ENCODE data around the gene HOXD10.

Gene HOXD10

DNA sequence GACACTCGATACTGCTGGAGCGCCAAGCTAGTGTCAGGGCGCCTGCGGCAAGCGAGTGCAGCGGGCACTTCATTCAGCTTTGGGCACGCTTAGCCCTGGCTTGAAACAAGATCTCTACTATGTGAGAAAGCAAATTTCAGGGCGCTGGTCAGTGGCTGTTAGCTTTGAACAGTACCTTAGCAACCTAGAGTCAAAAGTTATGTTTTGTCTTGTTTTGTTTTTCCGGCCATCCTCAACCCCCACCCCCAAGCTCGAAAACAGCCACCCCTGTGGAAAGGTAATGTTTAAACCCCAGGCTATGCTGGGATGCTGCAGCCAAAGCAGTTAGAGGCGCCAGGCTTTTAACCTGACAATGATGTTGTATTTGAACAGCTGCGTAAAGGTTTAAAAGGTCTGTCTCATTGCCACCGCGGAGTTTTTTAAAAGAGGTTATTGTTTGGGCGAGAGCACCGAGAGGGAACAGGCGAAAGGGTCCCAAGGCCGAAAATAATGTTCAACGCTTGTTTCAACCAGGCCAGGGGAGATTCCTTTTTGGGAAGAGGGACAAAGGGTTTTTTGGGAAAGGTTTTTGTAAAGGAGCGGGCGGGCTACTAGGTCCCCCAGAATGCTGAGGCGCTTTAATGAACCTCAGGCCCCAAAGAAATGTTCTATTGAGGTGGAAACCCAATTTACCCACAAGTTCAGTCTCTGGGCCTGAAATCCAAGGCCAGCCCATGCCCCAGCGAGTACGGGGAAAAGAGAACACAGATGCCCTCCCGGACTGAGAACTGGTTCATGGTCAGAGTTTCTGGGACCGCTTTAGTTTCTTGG lies 2.3 kb upstream of the HOXD10 start:
- Histone ChIP-seq H3K27ac (ENCODE audit: low read depth, low read length) (no peak overlapping the region), H3K27me3 (ENCODE audit: control insufficient read depth in 5 of 5, insufficient read depth in 4 of 5, low read length in 5 of 5) (peaks cover 75 to 96% (median 88%) of the 10 kb centered on the region in 5 donors), H3K4me3 (ENCODE audit: low read depth in 1 of 5, low read length in 5 of 5) (no peak overlapping the region), H3K4me1 (ENCODE audit: control insufficient read depth in 5 of 5, insufficient read depth in 5 of 5, low read length in 5 of 5) (peaks cover 0 to 17% (median 9%) of the 10 kb centered on the region in 5 donors), H3K9me3 (ENCODE audit: control insufficient read depth in 5 of 5, low read length in 5 of 5) (no peaks in the 10 kb centered on the region), H3K36me3 (ENCODE audit: control insufficient read depth in 5 of 5, insufficient read depth in 5 of 5, low read length in 5 of 5) (no peaks in the 10 kb centered on the region), H3K9ac (ENCODE audit: low read length in 5 of 5) (no peak overlapping the region)

GRCh38 chr2:176114930-176115625 lies 1.5 kb upstream of the HOXD10 start:
- H3K36me3 ChIP-seq (ENCODE audit: control insufficient read depth in 5 of 5, insufficient read depth in 5 of 5, low read length in 5 of 5): no peaks in the 10 kb centered on the region
- peaks cover 75 to 96% (median 88%) of the 10 kb centered on the region in 5 donors for H3K27me3 ChIP-seq (ENCODE audit: control insufficient read depth in 5 of 5, insufficient read depth in 4 of 5, low read length in 5 of 5)
- no peak overlapping the region for H3K27ac ChIP-seq (ENCODE audit: low read depth, low read length)
- no peak overlapping the region for H3K9ac ChIP-seq (ENCODE audit: low read length in 5 of 5)
- H3K4me1 ChIP-seq (ENCODE audit: control insufficient read depth in 5 of 5, insufficient read depth in 5 of 5, low read length in 5 of 5): peaks cover 0 to 17% (median 9%) of the 10 kb centered on the region in 5 donors
- H3K4me3 ChIP-seq (ENCODE audit: low read depth in 1 of 5, low read length in 5 of 5): no peak overlapping the region
- H3K9me3 ChIP-seq (ENCODE audit: control insufficient read depth in 5 of 5, low read length in 5 of 5): no peaks in the 10 kb centered on the region

GRCh38 chr2:176117162-176117822 lies 714 bp downstream of the HOXD10 start:
- Histone ChIP-seq H3K4me3 (ENCODE audit: low read depth in 1 of 5, low read length in 5 of 5) (no peak overlapping the region), H3K27ac (ENCODE audit: low read depth, low read length) (no peak overlapping the region), H3K36me3 (ENCODE audit: control insufficient read depth in 5 of 5, insufficient read depth in 5 of 5, low read length in 5 of 5) (no peaks in the 10 kb centered on the region), H3K4me1 (ENCODE audit: control insufficient read depth in 5 of 5, insufficient read depth in 5 of 5, low read length in 5 of 5) (peaks cover 2 to 18% (median 16%) of the 10 kb centered on the region in 5 donors), H3K9me3 (ENCODE audit: control insufficient read depth in 5 of 5, low read length in 5 of 5) (no peaks in the 10 kb centered on the region), H3K9ac (ENCODE audit: low read length in 5 of 5) (no peak overlapping the region), H3K27me3 (ENCODE audit: control insufficient read depth in 5 of 5, insufficient read depth in 4 of 5, low read length in 5 of 5) (peaks cover 73 to 92% (median 79%) of the 10 kb centered on the region in 5 donors)

DNA sequence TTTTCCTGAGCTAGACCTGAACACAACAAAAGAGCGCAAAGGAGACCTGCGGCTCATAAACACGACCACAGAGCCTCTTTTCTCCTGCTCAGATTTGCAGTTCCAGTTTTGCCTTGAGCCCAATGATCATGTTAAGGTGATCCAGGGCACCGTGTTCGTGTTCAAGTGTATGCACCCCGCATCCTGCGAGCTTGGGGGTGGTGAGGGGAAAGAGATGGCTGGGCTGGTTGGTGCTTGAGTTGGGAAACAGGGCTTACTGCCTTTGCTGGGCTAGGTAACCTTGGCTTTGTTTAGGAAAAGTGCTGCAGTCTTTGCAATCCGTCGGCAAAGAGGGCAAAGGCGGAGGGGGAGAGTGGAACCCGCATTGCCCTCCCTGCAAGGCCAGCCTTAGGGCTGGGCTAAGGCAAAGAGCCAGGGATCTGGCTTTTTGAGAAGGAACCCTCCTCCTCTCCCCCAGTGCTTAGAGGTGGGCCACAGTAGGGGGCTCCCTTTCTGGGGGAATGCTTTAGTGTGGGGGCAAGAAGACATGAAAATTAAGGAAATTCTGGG lies 1.3 kb downstream of the HOXD10 start:
- H3K4me3 ChIP-seq (ENCODE audit: low read depth in 1 of 5, low read length in 5 of 5): peak overlapping the region in 1 of 5 donors; percentile 13
- H3K36me3 ChIP-seq (ENCODE audit: control insufficient read depth in 5 of 5, insufficient read depth in 5 of 5, low read length in 5 of 5): no peaks in the 10 kb centered on the region
- no peaks in the 10 kb centered on the region for H3K9me3 ChIP-seq (ENCODE audit: control insufficient read depth in 5 of 5, low read length in 5 of 5)
- peaks cover 2 to 24% (median 22%) of the 10 kb centered on the region in 5 donors for H3K4me1 ChIP-seq (ENCODE audit: control insufficient read depth in 5 of 5, insufficient read depth in 5 of 5, low read length in 5 of 5)
- H3K9ac ChIP-seq (ENCODE audit: low read length in 5 of 5): no peak overlapping the region
- no peak overlapping the region for H3K27ac ChIP-seq (ENCODE audit: low read depth, low read length)
- H3K27me3 ChIP-seq (ENCODE audit: control insufficient read depth in 5 of 5, insufficient read depth in 4 of 5, low read length in 5 of 5): peaks cover 67 to 89% (median 73%) of the 10 kb centered on the region in 5 donors

DNA sequence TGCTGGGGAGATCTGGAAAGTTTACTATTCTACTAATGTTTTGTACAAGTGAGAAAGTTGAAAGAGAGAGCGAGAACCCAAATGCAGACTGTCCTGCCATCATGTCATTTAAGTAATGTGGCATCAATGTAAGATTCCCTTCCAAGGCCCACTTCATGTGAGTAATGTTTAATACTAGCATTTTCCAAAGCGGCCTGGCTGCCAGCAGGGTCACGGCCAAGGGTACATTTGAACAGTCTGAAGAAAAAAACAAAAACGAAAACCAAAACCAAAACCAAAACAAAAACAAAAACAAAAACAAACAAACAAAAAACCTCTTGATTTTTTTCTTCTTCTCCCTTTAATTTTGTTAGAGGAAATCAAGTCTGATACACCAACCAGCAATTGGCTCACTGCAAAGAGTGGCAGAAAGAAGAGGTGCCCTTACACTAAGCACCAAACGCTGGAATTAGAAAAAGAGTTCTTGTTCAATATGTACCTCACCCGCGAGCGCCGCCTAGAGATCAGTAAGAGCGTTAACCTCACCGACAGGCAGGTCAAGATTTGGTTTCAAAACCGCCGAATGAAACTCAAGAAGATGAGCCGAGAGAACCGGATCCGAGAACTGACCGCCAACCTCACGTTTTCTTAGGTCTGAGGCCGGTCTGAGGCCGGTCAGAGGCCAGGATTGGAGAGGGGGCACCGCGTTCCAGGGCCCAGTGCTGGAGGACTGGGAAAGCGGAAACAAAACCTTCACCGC lies 2.2 kb downstream of the HOXD10 start:
- H3K9me3 ChIP-seq (ENCODE audit: control insufficient read depth in 5 of 5, low read length in 5 of 5): no peaks in the 10 kb centered on the region
- peak overlapping the region in 1 of 5 donors; percentile 27 for H3K4me3 ChIP-seq (ENCODE audit: low read depth in 1 of 5, low read length in 5 of 5)
- peaks cover 67 to 91% (median 70%) of the 10 kb centered on the region in 5 donors for H3K27me3 ChIP-seq (ENCODE audit: control insufficient read depth in 5 of 5, insufficient read depth in 4 of 5, low read length in 5 of 5)
- H3K4me1 ChIP-seq (ENCODE audit: control insufficient read depth in 5 of 5, insufficient read depth in 5 of 5, low read length in 5 of 5): peaks cover 2 to 31% (median 29%) of the 10 kb centered on the region in 5 donors
- no peak overlapping the region for H3K9ac ChIP-seq (ENCODE audit: low read length in 5 of 5)
- no peaks in the 10 kb centered on the region for H3K36me3 ChIP-seq (ENCODE audit: control insufficient read depth in 5 of 5, insufficient read depth in 5 of 5, low read length in 5 of 5)
- no peak overlapping the region for H3K27ac ChIP-seq (ENCODE audit: low read depth, low read length)

DNA sequence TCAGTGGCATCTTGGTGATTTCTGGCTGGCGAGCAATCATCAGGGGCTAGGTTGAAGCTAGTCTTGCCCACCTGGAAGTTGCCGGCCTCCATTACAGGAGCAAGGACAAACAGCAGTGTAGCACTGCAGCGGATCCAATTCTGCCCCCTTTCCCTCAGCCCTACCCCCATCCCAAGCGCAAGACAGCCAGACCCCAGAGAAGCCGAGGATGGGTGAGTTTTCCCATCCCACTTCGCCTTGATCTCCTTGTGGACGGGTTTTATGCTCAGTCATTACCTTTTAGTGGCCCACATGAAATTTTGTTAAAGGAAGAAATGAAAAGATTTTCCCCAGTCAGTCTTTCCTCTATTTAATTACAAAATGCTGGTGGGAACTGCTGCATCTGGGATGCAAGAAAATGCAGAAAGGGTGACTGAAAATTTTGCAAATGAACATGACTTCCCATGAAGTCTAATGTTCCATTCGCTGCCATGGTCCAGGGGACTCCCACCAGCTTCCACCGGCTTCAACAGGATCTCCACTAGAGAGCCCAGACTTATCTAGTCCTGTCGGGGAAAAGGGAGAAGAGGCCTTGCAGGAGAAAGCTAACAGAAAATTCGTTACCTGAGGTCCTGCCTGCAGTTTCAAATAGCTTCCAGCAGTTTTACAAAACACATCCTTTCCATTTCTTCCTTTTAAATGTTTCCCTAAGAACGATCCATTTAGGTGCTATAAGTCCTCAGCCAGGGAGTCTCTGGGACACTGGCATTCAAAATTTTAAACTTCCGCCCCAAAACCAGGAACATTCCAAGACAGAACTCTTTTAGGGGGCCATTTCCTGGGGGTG lies 4.0 kb downstream of the HOXD10 start:
- H3K36me3 ChIP-seq (ENCODE audit: control insufficient read depth in 5 of 5, insufficient read depth in 5 of 5, low read length in 5 of 5): no peaks in the 10 kb centered on the region
- H3K27me3 ChIP-seq (ENCODE audit: control insufficient read depth in 5 of 5, insufficient read depth in 4 of 5, low read length in 5 of 5): peaks cover 53 to 88% (median 62%) of the 10 kb centered on the region in 5 donors
- peaks cover 2 to 34% (median 30%) of the 10 kb centered on the region in 5 donors for H3K4me1 ChIP-seq (ENCODE audit: control insufficient read depth in 5 of 5, insufficient read depth in 5 of 5, low read length in 5 of 5)
- no peak overlapping the region for H3K9ac ChIP-seq (ENCODE audit: low read length in 5 of 5)
- H3K9me3 ChIP-seq (ENCODE audit: control insufficient read depth in 5 of 5, low read length in 5 of 5): no peaks in the 10 kb centered on the region
- H3K27ac ChIP-seq (ENCODE audit: low read depth, low read length): no peak overlapping the region
- H3K4me3 ChIP-seq (ENCODE audit: low read depth in 1 of 5, low read length in 5 of 5): no peak overlapping the region

- H3K27me3 ChIP-seq (ENCODE audit: control insufficient read depth in 5 of 5, insufficient read depth in 4 of 5, low read length in 5 of 5): peaks cover 47 to 80% (median 54%) of the 10 kb centered on the region in 5 donors
- H3K36me3 ChIP-seq (ENCODE audit: control insufficient read depth in 5 of 5, insufficient read depth in 5 of 5, low read length in 5 of 5): no peaks in the 10 kb centered on the region
- H3K4me3 ChIP-seq (ENCODE audit: low read depth in 1 of 5, low read length in 5 of 5): peak overlapping the region in 3 of 5 donors; percentile 72 to 82 (median 75)
- H3K9ac ChIP-seq (ENCODE audit: low read length in 5 of 5): peak overlapping the region in 1 of 5 donors; percentile 47
- no peaks in the 10 kb centered on the region for H3K9me3 ChIP-seq (ENCODE audit: control insufficient read depth in 5 of 5, low read length in 5 of 5)
- peaks cover 2 to 28% (median 24%) of the 10 kb centered on the region in 5 donors for H3K4me1 ChIP-seq (ENCODE audit: control insufficient read depth in 5 of 5, insufficient read depth in 5 of 5, low read length in 5 of 5)
- H3K27ac ChIP-seq (ENCODE audit: low read depth, low read length): no peak overlapping the region
These were observed 4.8 kb downstream of the HOXD10 start for GRCh38 chr2:176121190-176122051.

- Histone ChIP-seq H3K4me3 (ENCODE audit: low read depth in 1 of 5, low read length in 5 of 5) (peak overlapping the region in 4 of 5 donors; percentile 62 to 82 (median 74)), H3K27ac (ENCODE audit: low read depth, low read length) (no peak overlapping the region), H3K27me3 (ENCODE audit: control insufficient read depth in 5 of 5, insufficient read depth in 4 of 5, low read length in 5 of 5) (peaks cover 39 to 72% (median 47%) of the 10 kb centered on the region in 5 donors), H3K9ac (ENCODE audit: low read length in 5 of 5) (peak overlapping the region in 1 of 5 donors; percentile 47), H3K9me3 (ENCODE audit: control insufficient read depth in 5 of 5, low read length in 5 of 5) (no peaks in the 10 kb centered on the region), H3K36me3 (ENCODE audit: control insufficient read depth in 5 of 5, insufficient read depth in 5 of 5, low read length in 5 of 5) (no peaks in the 10 kb centered on the region), H3K4me1 (ENCODE audit: control insufficient read depth in 5 of 5, insufficient read depth in 5 of 5, low read length in 5 of 5) (peaks cover 2 to 26% (median 22%) of the 10 kb centered on the region in 5 donors)
These were observed 5.6 kb downstream of the HOXD10 start for GRCh38 chr2:176122052-176122682.
